GM18508 (cell line): ENCODE data around the gene RHOB.
A peak's percentile ranks its signal among the peaks of the same experiment; 100 is the strongest.
"Not testable (repeated sequence)": the region's sequence is repeated elsewhere in the genome, so short reads cannot be mapped to it uniquely, and the experiment has no call there.

Source experiments
- ATAC-seq: cut with Tn5 transposase; IDR thresholded peaks from one replicate; pipeline ENCODE4 v1.9.1; 2021; ENCODE audit warnings: moderate number of reproducible peaks; ENCODE audit not compliant: insufficient read depth, unreplicated experiment

The RHOB gene

GRCh38 chr2:20435456-20435855 is 11.4 kb upstream of the RHOB start:
- ATAC-seq, result not testable (repeated sequence)

DNA sequence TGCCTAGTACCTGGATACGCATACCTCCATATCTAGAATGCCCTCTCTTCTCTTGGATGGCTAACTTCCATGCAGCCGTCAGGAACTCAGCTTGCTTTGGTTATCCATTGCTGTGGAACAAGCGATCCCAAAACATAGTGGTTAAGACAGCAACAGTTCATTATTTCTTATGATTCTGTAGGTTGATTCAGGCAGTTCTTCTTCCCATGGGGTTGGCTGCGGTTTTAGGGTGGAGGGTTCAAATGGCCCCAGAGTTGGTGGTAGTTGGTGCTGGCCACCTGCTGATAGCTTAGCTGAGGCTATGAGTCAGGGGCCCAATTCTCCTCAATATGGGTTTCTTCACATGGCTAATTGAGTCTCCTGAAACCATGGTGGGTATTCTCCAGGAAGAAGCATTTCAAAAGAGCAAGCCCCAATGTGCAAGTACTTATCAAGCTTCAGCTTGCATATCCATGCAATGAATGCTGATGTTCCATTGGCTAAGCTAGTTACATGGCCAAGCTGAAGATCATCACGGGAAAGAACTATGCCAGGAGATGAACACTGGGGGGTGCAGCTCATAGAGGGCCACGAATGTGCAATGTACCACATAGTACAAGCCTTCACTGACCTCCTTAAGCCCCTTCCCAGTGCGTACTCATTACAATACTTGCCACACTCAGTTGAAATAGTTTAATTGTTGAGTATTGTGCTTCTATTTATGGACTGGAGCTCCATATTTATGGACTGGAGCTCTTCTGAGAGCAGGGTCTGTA is 10.0 kb upstream of the RHOB start:
- no peak for ATAC-seq

- no peak for ATAC-seq
Observed at GRCh38 chr2:20438334-20439192, 8.3 kb upstream of the RHOB start.

DNA sequence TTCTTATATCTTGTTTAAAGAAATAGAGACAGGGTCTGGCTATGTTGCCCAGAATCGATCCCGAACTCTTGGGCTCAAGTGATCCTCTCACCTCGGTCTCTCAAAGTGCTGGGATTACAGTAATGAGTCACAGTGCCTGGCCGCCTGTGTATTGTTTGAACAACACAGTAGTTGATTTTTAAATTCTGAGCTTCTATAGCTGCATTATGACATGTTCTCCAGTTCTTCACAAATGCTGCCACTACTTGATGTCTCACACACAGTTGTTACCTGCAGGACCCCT is 7.7 kb upstream of the RHOB start:
- no peak for ATAC-seq

DNA sequence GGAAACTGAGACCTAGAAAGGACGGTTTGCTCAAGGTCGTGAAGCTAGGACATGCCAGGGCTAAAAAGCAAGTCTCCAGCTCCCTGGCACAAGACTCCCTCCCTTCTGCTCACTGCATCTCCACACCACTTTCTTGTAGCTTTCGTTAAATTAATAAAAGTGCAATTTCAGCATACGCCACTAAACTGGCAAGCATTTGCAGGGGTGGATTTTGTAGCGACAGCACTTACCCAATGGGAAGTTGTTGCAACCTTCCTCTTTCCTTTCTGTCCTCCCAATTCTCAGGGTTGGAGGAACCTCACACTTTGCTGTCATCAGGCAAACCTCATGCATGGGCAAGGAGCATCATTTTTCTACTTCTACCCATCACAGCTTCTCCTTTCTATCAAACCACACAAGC is 7.4 kb upstream of the RHOB start:
- ATAC-seq, result no peak

GRCh38 chr2:20440001-20440560 is 6.8 kb upstream of the RHOB start:
- ATAC-seq, result no peak

- ATAC-seq, result no peak
Observed at GRCh38 chr2:20443276-20443920, 3.5 kb upstream of the RHOB start.

- ATAC-seq, result no peak
Observed at GRCh38 chr2:20444101-20444992, 2.5 kb upstream of the RHOB start.

GRCh38 chr2:20444993-20445910 is 1.6 kb upstream of the RHOB start:
- ATAC-seq, result no peak

- no peak for ATAC-seq
Observed at GRCh38 chr2:20446255-20446916, 488 bp upstream of the RHOB start.

GRCh38 chr2:20447437-20448245 is 767 bp downstream of the RHOB start:
- ATAC-seq, result peak; percentile 6

DNA sequence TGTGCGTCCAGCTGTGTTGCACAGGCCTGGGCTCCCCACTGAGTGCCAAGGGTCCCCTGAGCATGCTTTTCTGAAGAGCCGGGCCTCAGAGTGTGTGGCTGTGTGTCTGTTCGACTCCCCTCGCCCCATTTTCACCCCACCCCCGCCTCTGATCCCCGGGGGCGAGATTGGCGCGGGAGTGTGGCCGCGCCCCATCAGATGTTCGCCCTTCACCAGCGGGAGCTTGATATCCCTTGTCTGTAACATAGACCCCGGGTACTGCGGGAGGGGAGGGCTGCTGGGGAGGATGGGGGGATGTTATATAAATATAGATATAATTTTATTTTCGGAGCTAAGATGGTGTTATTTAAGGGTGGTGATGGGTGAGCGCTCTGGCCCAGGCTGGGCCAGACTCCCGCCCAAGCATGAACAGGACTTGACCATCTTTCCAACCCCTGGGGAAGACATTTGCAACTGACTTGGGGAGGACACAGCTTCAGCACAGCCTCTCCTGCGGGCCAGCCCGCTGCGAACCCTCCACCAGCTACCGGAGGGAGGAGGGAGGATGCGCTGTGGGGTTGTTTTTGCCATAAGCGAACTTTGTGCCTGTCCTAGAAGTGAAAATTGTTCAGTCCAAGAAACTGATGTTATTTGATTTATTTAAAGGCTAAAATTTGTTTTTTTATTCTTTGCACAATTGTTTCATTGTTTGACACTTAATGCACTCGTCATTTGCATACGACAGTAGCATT is 1.5 kb downstream of the RHOB start:
- ATAC-seq, result no peak

- ATAC-seq, result no peak
Observed at GRCh38 chr2:20448977-20449306, 2.1 kb downstream of the RHOB start.

- ATAC-seq, result no peak
Observed at GRCh38 chr2:20449501-20450200, 2.8 kb downstream of the RHOB start.

GRCh38 chr2:20450201-20450999 is 3.5 kb downstream of the RHOB start:
- no peak for ATAC-seq

- ATAC-seq, result no peak
Observed at GRCh38 chr2:20451000-20451290, 4.1 kb downstream of the RHOB start.
